HT1080 (cell line): Measurements from ENCODE around the gene IFRD2. TPM values are rescaled to one million over a fixed set of nuclear protein-coding genes. Genes with fewer than 3 reads are reported as not detected.
"Not testable (repeated sequence)": the region's sequence is repeated elsewhere in the genome, so short reads cannot be mapped to it uniquely, and the experiment has no call there.

Source experiments
- DNase-seq: peaks from one replicate; pipeline ENCODE4 v3.0.0-alpha.2; 2015; ENCODE audit warnings: low read depth
- total RNA-seq: library from RNA; depleted of rRNA; stranded (reverse); fragments of >200 nt; shearing (Covaris generic); gene quantifications from 2 replicates; pipeline ENCODE4 v1.2.3, GENCODE V29; 2014

Gene IFRD2
- total RNA-seq, 1 experiment from 2014 or later, result 172 TPM

GRCh38 chr3:50324351-50325112, 32.3 kb upstream of the IFRD2 start:
- DNase-seq, result peak; percentile 62

- DNase-seq, result no peak
Observed at GRCh38 chr3:50323614-50324199, 31.5 kb upstream of the IFRD2 start.

DNA sequence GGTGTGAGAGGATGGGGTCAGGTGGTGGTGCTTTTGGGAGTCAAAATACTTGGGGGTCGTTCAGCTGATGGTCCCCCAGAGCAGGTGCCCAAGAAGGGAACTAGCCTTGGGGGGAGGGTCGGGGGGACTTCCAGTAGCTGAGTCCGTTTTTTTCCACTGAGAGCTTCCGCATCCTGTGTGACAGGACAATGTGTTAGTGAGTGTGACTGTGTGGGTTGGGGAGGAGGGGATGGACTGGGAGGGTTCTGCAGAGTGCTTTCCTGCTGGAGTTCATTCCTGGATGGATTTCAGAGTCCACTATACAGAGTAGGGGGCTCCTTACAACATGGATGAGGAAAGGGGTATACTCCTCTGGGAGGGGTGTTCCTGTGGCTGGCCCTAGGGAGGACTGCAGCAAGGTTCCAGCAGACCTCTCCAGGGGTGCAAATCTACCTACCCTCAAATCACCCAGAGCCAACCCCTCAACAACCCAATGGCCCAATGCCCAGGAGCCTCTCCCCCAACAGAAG, 30.9 kb upstream of the IFRD2 start:
- no peak for DNase-seq

GRCh38 chr3:50322386-50323091, 30.3 kb upstream of the IFRD2 start, which contains the start of gene HYAL2:
Gene HYAL2 (minus strand): TSS chr3:50322745. CDS start chr3:50320489, 2,256 bp downstream.
- DNase-seq, result no peak

GRCh38 chr3:50322115-50322385, 29.8 kb upstream of the IFRD2 start:
- DNase-seq, result no peak

- DNase-seq, result peak; percentile 79
Observed at GRCh38 chr3:50321336-50322114, 29.3 kb upstream of the IFRD2 start.

- DNase-seq, result peak; percentile 51
Observed at GRCh38 chr3:50320853-50321335, 28.7 kb upstream of the IFRD2 start.

- no peak for DNase-seq
Observed at GRCh38 chr3:50319894-50320625, 27.8 kb upstream of the IFRD2 start.

DNA sequence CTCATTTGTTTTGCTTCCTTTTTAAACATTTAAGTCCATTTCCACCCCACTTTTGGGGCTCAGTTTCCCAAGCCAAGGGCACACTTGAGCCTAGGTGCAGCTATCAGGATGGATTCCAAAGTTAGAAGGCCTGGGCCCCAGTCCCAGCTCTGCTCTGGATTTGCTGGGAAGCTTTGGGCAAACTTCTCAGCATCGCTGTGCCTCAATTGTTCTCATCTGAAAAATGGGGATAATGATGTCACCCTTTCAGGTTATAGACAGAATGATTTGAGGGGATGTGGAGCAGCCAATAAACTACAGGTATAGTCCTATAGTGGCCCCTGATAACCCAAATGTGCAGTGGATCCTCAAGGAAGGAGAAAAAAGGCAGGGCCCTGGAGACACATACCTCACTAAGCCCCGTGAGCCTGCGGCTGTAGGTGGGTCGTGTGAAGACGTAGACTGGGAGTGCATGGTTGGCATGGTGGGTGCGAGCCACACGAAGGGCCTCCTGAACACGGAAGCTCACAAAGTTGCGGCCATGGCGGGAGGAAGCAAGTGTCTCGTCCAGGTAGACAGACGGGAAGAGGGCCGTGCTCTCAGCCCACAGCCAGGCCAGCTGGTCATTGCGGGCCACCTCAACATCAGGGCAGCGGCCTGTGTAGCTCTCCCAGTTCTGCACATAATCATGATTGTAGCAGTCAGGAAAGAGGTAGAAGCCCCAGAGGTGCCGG, 27.1 kb upstream of the IFRD2 start:
- no peak for DNase-seq

GRCh38 chr3:50318615-50319014, 26.4 kb upstream of the IFRD2 start:
- DNase-seq, result no peak

- no peak for DNase-seq
Observed at GRCh38 chr3:50318163-50318562, 25.9 kb upstream of the IFRD2 start.

- DNase-seq, result no peak
Observed at GRCh38 chr3:50317300-50317699, 25.1 kb upstream of the IFRD2 start.

GRCh38 chr3:50316657-50317242, 24.5 kb upstream of the IFRD2 start:
- DNase-seq, result peak; percentile 91

- no peak for DNase-seq
Observed at GRCh38 chr3:50314816-50315215, 22.6 kb upstream of the IFRD2 start.

DNA sequence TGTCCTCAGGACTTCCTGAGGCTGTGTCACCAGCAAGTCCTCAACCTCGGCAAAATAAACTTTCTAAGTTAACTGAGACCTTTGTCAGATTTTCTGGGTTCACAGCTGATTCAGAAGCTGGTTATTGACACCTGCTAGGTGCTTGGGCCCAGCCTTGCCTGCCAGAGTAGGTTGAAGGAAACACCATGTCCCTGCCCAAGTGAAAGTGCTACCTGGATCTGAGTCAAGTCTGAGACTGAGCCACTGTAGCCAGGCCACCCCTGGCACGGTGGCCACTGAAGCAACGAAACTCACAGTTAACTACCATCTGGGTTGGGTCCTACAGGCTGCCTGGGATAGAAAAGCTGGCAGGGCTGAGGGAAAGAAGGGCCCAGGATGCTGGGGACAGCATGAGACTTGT, 22.1 kb upstream of the IFRD2 start:
- no peak for DNase-seq

GRCh38 chr3:50312041-50312440, 19.8 kb upstream of the IFRD2 start:
- DNase-seq, result not testable (repeated sequence)

GRCh38 chr3:50304601-50305000, 12.4 kb upstream of the IFRD2 start:
- peak; percentile 63 for DNase-seq

DNA sequence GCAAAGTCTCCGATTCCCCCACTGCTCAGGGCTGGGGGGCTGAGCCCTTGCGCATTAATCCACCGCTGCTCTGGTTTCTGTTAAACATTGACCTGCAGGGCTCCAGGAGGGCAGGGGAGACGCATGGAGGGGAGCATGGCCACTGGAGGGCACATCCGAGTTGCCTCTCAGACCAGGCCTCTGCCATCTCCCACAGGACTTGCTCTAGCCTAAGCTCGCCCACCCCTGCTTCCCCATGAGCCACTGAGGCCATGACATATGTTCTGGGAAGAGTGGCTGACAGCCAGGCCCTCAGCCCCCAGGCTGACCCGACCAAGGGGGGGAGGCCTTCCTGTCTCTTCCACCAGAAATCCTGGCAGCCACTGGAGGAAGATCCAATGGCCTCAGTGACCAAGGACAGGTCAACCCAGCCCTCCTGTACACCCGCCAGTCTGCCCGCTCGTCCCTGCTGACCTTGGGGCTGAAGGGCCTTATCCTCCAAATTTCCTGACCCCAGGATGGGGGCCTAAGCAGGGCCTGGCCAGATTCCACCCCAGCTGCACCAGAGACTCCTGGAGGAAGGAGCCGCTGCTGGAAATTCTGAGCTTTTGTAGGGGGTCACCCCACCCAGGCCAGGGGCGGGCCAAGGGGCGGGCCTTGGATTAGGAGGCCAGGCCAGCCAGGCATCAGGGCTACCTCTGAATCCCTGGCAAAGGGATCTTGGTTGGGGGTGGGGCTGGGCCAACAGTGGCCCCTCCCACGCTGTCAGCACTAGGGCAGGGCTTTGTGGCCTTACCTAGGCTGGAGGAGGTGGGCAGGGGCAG, 11.0 kb upstream of the IFRD2 start, which contains the start of gene HYAL1:
HYAL1 (minus strand) TSS at position 562 of the 803 bp plus-strand sequence. CDS start 618 bp downstream, outside the sequence.
- no peak for DNase-seq
